B cell (primary cell): ENCODE data around the gene CTDP1. TPM values are rescaled to one million over a fixed set of nuclear protein-coding genes. Genes with fewer than 3 reads are reported as not detected.

Experiments
- ATAC-seq: fragments of 200-7000 bp; cut with Tn5 transposase; one replicate; pipeline ENCODE4 v1.10.0; 2021; ENCODE audit warnings: low read depth, mild to moderate bottlenecking, moderate number of reproducible peaks, moderate library complexity
- CTCF ChIA-PET: fragments of 350-600 bp; sonication (Branson Sonifier 250); formaldehyde crosslinking; loops from one replicate; lab custom pipeline; 2021; ENCODE audit warnings: antibody characterized with exemption, inconsistent platforms; lab: Charles Lee
- POLR2A ChIA-PET: fragments of 350-600 bp; sonication (Branson Sonifier 250); formaldehyde crosslinking; loops from one replicate; lab custom pipeline; 2021; ENCODE audit warnings: antibody characterized with exemption; lab: Charles Lee
- DNase-seq: peaks from one replicate; pipeline ENCODE4 v3.0.0; 2013
- H2AFZ ChIP-seq: 2 replicates; pipeline ENCODE4 v1.6.1; 2012; ENCODE audit warnings: mild to moderate bottlenecking, low read depth, low read length; ENCODE audit not compliant: insufficient read depth, poor library complexity, severe bottlenecking
- H3K27ac ChIP-seq, 2 donors: 1 replicate in 1 of 2; 2 replicates in 1 of 2; pipeline ENCODE4 v1.5.1; 2012 to 2013; ENCODE audit warnings: low read length in 2 of 2, mild to moderate bottlenecking in 2 of 2, moderate library complexity in 1 of 2
- H3K27me3 ChIP-seq, 4 experiments: fragments of 200-600 bp in 1 of 4; sonication (generic) in 1 of 4; replicated peaks in 1 of 4; 1 replicate in 2 of 4; 2 replicates in 2 of 4; pipeline versions ENCODE4 v1.6.1 to v1.7.0; 2013 to 2016; ENCODE audit warnings: low read length in 3 of 4, mild to moderate bottlenecking in 2 of 4, mixed read lengths in 1 of 4, moderate library complexity in 1 of 4; ENCODE audit not compliant: insufficient read depth in 4 of 4, control insufficient read depth in 3 of 4; ENCODE audit errors: control extremely low read depth in 1 of 4
- H3K36me3 ChIP-seq, 2 experiments: replicated peaks in 1 of 2; 1 replicate in 1 of 2; 2 replicates in 1 of 2; pipeline versions ENCODE4 v1.6.1 to v1.7.1; 2013; ENCODE audit warnings: low read length in 1 of 2; ENCODE audit not compliant: insufficient read depth in 2 of 2, control insufficient read depth in 1 of 2; ENCODE audit errors: control extremely low read depth in 1 of 2, extremely low read depth in 1 of 2
- H3K4me1 ChIP-seq, 2 donors: fragments of 200-600 bp in 1 of 2; sonication (generic) in 1 of 2; 1 replicate in 1 of 2; 2 replicates in 1 of 2; pipeline versions ENCODE4 v1.5.1 to v1.6.1; 2013 to 2017; ENCODE audit warnings: low read length in 2 of 2; ENCODE audit not compliant: control insufficient read depth in 2 of 2, insufficient read depth in 2 of 2
- H3K4me2 ChIP-seq: replicated peaks from 2 replicates; pipeline ENCODE3; 2012; ENCODE audit warnings: mild to moderate bottlenecking, low read depth, low read length; ENCODE audit not compliant: poor library complexity, severe bottlenecking
- H3K4me3 ChIP-seq, 5 experiments: fragments of 200-600 bp in 1 of 5; sonication (generic) in 1 of 5; 1 replicate in 3 of 5; 2 replicates in 2 of 5; pipeline versions ENCODE4 v1.5.1 to v1.7.0; 2011 to 2016; ENCODE audit warnings: low read length in 4 of 5, mild to moderate bottlenecking in 4 of 5, low read depth in 2 of 5, control low read depth in 1 of 5, moderate library complexity in 1 of 5; ENCODE audit not compliant: insufficient read depth in 1 of 5; ENCODE audit errors: control extremely low read depth in 1 of 5, extremely low read depth in 1 of 5
- H3K79me2 ChIP-seq: fragments of 200-600 bp; sonication (generic); one replicate; pipeline ENCODE4 v1.6.0; 2016; ENCODE audit warnings: low read length; ENCODE audit not compliant: control insufficient read depth, insufficient read depth
- H3K9ac ChIP-seq: fragments of 200-600 bp; sonication (generic); 2 replicates; pipeline ENCODE4 v1.6.1; 2017; ENCODE audit warnings: mild to moderate bottlenecking, low read length, moderate library complexity
- H3K9me3 ChIP-seq, 3 donors: one replicate each; pipeline versions ENCODE4 v1.6.1 to v1.7.1; 2013; ENCODE audit warnings: low read length in 2 of 3; ENCODE audit not compliant: control insufficient read depth in 2 of 3, insufficient read depth in 1 of 3; ENCODE audit errors: control extremely low read depth in 1 of 3
- H4K20me1 ChIP-seq: 2 replicates; pipeline ENCODE4 v1.6.0; 2012; ENCODE audit warnings: mild to moderate bottlenecking, low read length; ENCODE audit not compliant: insufficient read depth, control insufficient read depth, poor library complexity, severe bottlenecking
- H3K27ac Mint-ChIP-seq: one replicate; pipeline ENCODE4 v1.8.0; 2021; ENCODE audit warnings: mixed read lengths
- H3K27me3 Mint-ChIP-seq: one replicate; pipeline ENCODE4 v1.8.0; 2021; ENCODE audit warnings: mixed read lengths
- H3K4me1 Mint-ChIP-seq: one replicate; pipeline ENCODE4 v1.8.0; 2021; ENCODE audit warnings: mixed read lengths
- H3K4me3 Mint-ChIP-seq: one replicate; pipeline ENCODE4 v1.8.0; 2021; ENCODE audit warnings: mixed read lengths
- H3K9me3 Mint-ChIP-seq: one replicate; pipeline ENCODE4 v1.8.0; 2022; ENCODE audit warnings: mixed read lengths; ENCODE audit not compliant: insufficient read depth
- CTCF ChIP-seq: fragments of 200-600 bp; IDR thresholded peaks from one replicate; pipeline ENCODE4 v1.8.0; 2022; ENCODE audit warnings: antibody characterized with exemption, mild to moderate bottlenecking
- EZH2 ChIP-seq: IDR thresholded peaks from 2 replicates; pipeline ENCODE4 v1.6.1; 2012; ENCODE audit warnings: borderline replicate concordance, low read depth, mild to moderate bottlenecking, moderate library complexity, low read length; ENCODE audit not compliant: insufficient read depth, poor library complexity, severe bottlenecking
- WGBS: methylation state at CpG from one replicate; pipeline ENCODE4 v1.1.5; 2013; ENCODE audit warnings: missing lambda C conversion rate; ENCODE audit not compliant: insufficient coverage; 5-methylcytosine and 5-hydroxymethylcytosine counted together
- intact Hi-C: fragments of 100-400 bp; cut with micrococcal nuclease; formaldehyde crosslinking; loops from one replicate; pipeline ENCODE4 v1.10.0; 2022
- polyA plus RNA-seq: library from polyadenylated mRNA; depleted of rRNA; stranded (reverse); fragments of >200 nt; gene quantifications from 2 replicates; pipeline ENCODE4 v1.2.3, GENCODE V29; 2012
- total RNA-seq, 2 donors: library from RNA; stranded (reverse); fragments of 120-200 nt in 1 of 2; gene quantifications; 1 replicate in 1 of 2; 2 replicates in 1 of 2; pipeline versions ENCODE4 v1.2.3 to v1.2.4, GENCODE V29; 2013 to 2022

CTDP1 gene
- total and polyA plus RNA-seq, 2 donors (not counting 1 experiment from before 2014, with no cell fraction given) = 14.3 to 33.3 TPM

GRCh38 chr18:79789901-79790890, 110.6 kb downstream of the CTDP1 start:
- TF ChIP-seq EZH2 = no peak
- no peak for TF ChIP-seq CTCF
- H3K27me3 Mint-ChIP-seq = peaks cover 60% of the 10 kb centered on the region
- H3K4me1 Mint-ChIP-seq = peaks cover 28% of the 10 kb centered on the region
- H3K27ac Mint-ChIP-seq = no peak overlapping the region
- Histone ChIP-seq H3K9ac (no peak overlapping the region), H3K4me1 (peaks cover 29 to 38% of the 10 kb centered on the region in 2 donors), H3K79me2 (no peaks in the 10 kb centered on the region), H3K4me2 (no peak overlapping the region), H3K9me3 (peaks cover 0 to 28% (median 0%) of the 10 kb centered on the region in 3 donors), H3K27me3 (peaks cover 0 to 63% (median 26%) of the 10 kb centered on the region in 4 experiments), H4K20me1 (no peaks in the 10 kb centered on the region), H2AFZ (no peak overlapping the region), H3K27ac (no peak overlapping the region), H3K36me3 (no peaks in the 10 kb centered on the region), H3K4me3 (no peak overlapping the region)
- ATAC-seq (no peak), DNase-seq (no peak)
- POLR2A ChIA-PET = no interaction called here
- H3K9me3 Mint-ChIP-seq = no peaks in the 10 kb centered on the region
- no peak overlapping the region for H3K4me3 Mint-ChIP-seq
- WGBS = 73% methylated on average over 45 of the region's 46 CpGs
- intact Hi-C loops = loop anchor here (10.0 kb wide), 1 partner anchor 245 kb away; the partner anchor contains the start of gene RBFA
- CTCF ChIA-PET = no interaction called here
